Uterus (tissue), 4 donors: ENCODE results near the gene CMTR2. TPM values are rescaled to one million over a fixed set of nuclear protein-coding genes. Genes with fewer than 3 reads are reported as not detected.

ENCODE experiments used
- DNase-seq, 2 donors: peaks; one replicate each; pipeline ENCODE4 v3.0.0-alpha.2; 2019 to 2020
- H3K27ac ChIP-seq, 2 donors: fragments of 200-600 bp; sonication (generic); 1 replicate in 1 of 2; 2 replicates in 1 of 2; pipeline ENCODE4 v1.5.1; 2016 to 2018
- H3K27me3 ChIP-seq, 2 donors: fragments of 200-600 bp; sonication (generic); one replicate each; pipeline ENCODE4 v1.5.1; 2018 to 2019; ENCODE audit warnings: control low read depth in 1 of 2
- H3K36me3 ChIP-seq, 2 donors: fragments of 200-600 bp; sonication (generic); one replicate each; pipeline ENCODE4 v1.5.1; 2019; ENCODE audit warnings: control low read depth in 1 of 2
- H3K4me1 ChIP-seq, 2 donors: fragments of 200-600 bp; sonication (generic); one replicate each; pipeline ENCODE4 v1.5.1; 2018 to 2019; ENCODE audit warnings: control low read depth in 1 of 2
- H3K4me3 ChIP-seq, 2 donors: fragments of 200-600 bp; sonication (generic); 1 replicate in 1 of 2; 2 replicates in 1 of 2; pipeline ENCODE4 v1.5.1; 2018 to 2019; ENCODE audit warnings: mild to moderate bottlenecking in 1 of 2
- H3K9me3 ChIP-seq, 2 donors: fragments of 200-600 bp; sonication (generic); one replicate each; pipeline ENCODE4 v1.5.1; 2019; ENCODE audit warnings: control low read depth in 1 of 2
- CTCF ChIP-seq, 4 experiments: fragments of 200-600 bp in 2 of 4; fragments of 450-650 bp in 2 of 4; sonication (generic) in 2 of 4; IDR thresholded peaks; one replicate each; pipeline ENCODE4 v1.5.1; 2016 to 2019; ENCODE audit warnings: antibody characterized with exemption in 4 of 4, mild to moderate bottlenecking in 2 of 4, moderate library complexity in 1 of 4
- POLR2A ChIP-seq, 2 donors: fragments of 450-650 bp; IDR thresholded peaks; one replicate each; pipeline ENCODE4 v1.6.1; 2016; ENCODE audit warnings: antibody characterized with exemption in 2 of 2, mild to moderate bottlenecking in 1 of 2, moderate library complexity in 1 of 2
- intact Hi-C: fragments of 100-400 bp; cut with DNase I; formaldehyde crosslinking; loops from one replicate; pipeline ENCODE4 v1.15.1; 2023; ENCODE audit warnings: low total_unique reads
- total RNA-seq, 4 donors: library from RNA; depleted of rRNA in 3 of 4; stranded (reverse); fragments of >200 nt in 3 of 4; gene quantifications; one replicate each; pipeline versions ENCODE4 v1.1.0 to v1.2.4, GENCODE V29; 2014 to 2023
- donor health status: DM: yes; HTN: yes; CAD: no.

Gene CMTR2
- total RNA-seq, 4 donors from 2014 or later: 12.0 to 79.6 (median 14.0) TPM

DNA sequence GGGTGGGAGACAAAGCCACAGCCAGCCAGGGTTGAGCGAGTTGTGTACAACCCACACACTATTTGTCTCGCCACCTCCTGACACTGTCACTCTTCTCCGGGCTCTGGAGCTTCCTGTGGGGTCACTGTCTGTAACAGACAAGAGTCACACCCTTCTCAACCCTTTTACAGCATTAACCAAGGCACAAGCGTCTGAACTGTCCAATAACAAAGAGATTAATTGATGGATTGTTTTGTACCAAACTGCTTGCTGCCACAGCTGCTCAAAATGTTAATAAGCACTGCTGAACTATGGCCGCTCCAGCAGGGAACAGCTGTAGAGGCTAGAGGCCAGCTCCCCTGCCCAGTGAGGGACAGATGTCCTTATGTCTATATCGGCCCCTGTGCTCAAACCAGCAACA lies 33.5 kb downstream of the CMTR2 start:
- intact Hi-C loops: no loop called here
- Histone ChIP-seq H3K36me3 (no peaks in the 10 kb centered on the region), H3K4me3 (no peak overlapping the region), H3K27ac (no peak overlapping the region), H3K4me1 (no peaks in the 10 kb centered on the region), H3K9me3 (no peaks in the 10 kb centered on the region), H3K27me3 (no peaks in the 10 kb centered on the region)
- TF ChIP-seq POLR2A (IDR thresholded peaks at IDR 0.05) (no peak), CTCF (IDR thresholded peaks at IDR 0.05) (no peak)
- DNase-seq: no peak

- no peak overlapping the region for H3K27ac ChIP-seq
- no peaks in the 10 kb centered on the region for H3K27me3 ChIP-seq
- no peak for DNase-seq
- no peaks in the 10 kb centered on the region for H3K4me1 ChIP-seq
- H3K4me3 ChIP-seq: no peak overlapping the region
- intact Hi-C loops: no loop called here
- no peaks in the 10 kb centered on the region for H3K36me3 ChIP-seq
- no peaks in the 10 kb centered on the region for H3K9me3 ChIP-seq
- TF ChIP-seq CTCF (IDR thresholded peaks at IDR 0.05) (no peak), POLR2A (IDR thresholded peaks at IDR 0.05) (no peak)
Measured at GRCh38 chr16:71254832-71255525, 34.2 kb downstream of the CMTR2 start.

GRCh38 chr16:71250461-71251235 lies 38.6 kb downstream of the CMTR2 start:
- no peak for TF ChIP-seq CTCF (IDR thresholded peaks at IDR 0.05)
- TF ChIP-seq POLR2A (IDR thresholded peaks at IDR 0.05): no peak
- Histone ChIP-seq H3K27me3 (no peaks in the 10 kb centered on the region), H3K36me3 (no peaks in the 10 kb centered on the region), H3K4me1 (no peaks in the 10 kb centered on the region), H3K4me3 (no peak overlapping the region), H3K27ac (no peak overlapping the region), H3K9me3 (no peaks in the 10 kb centered on the region)
- no peak for DNase-seq
- intact Hi-C loops: no loop called here

DNA sequence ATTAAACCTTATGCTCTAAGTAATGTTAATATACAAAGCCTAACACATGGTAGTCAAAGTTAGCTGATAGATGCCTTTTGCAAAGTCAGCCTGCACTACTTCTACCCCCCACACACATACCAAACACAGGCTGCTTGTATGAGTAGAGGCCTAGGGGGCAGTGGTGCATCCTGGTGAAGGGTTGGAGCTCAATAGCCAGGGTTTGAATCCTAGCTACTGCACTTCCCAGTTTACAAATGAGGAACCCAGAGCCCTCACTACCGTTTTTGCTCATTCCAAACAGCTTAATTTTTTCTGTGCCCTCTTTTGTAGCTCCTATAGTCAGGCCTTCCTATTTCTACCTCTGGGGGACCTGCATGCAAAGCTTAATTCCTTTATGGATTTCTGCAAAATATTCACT lies 39.8 kb downstream of the CMTR2 start:
- H3K27me3 ChIP-seq: no peaks in the 10 kb centered on the region
- H3K27ac ChIP-seq: no peak overlapping the region
- DNase-seq: no peak
- H3K4me3 ChIP-seq: no peak overlapping the region
- H3K36me3 ChIP-seq: no peaks in the 10 kb centered on the region
- no peaks in the 10 kb centered on the region for H3K4me1 ChIP-seq
- TF ChIP-seq POLR2A (IDR thresholded peaks at IDR 0.05) (no peak), CTCF (IDR thresholded peaks at IDR 0.05) (no peak)
- no peaks in the 10 kb centered on the region for H3K9me3 ChIP-seq
- intact Hi-C loops: no loop called here

- H3K4me1 ChIP-seq: no peaks in the 10 kb centered on the region
- no peaks in the 10 kb centered on the region for H3K36me3 ChIP-seq
- DNase-seq: no peak
- no peak for TF ChIP-seq POLR2A (IDR thresholded peaks at IDR 0.05)
- no peak for TF ChIP-seq CTCF (IDR thresholded peaks at IDR 0.05)
- intact Hi-C loops: no loop called here
- no peak overlapping the region for H3K4me3 ChIP-seq
- H3K27ac ChIP-seq: no peak overlapping the region
- H3K27me3 ChIP-seq: no peaks in the 10 kb centered on the region
- H3K9me3 ChIP-seq: no peaks in the 10 kb centered on the region
Measured at GRCh38 chr16:71247478-71247877, 41.7 kb downstream of the CMTR2 start.
